ENCODE data around the gene SERPINB10.

Gene SERPINB10

GRCh38 chr18:63969942-63970808, 62.4 kb downstream of the SERPINB10 start, which contains the start of gene SERPINB8:
Gene SERPINB8, plus strand, starts transcription at chr18:63970081. Its CDS starts 8,228 bp downstream, at chr18:63978309.
- TF ChIP-seq CTCF (IDR thresholded peaks at IDR 0.05) = no peak
- intact Hi-C loops (cut with DNase I; ENCODE audit: low total_unique reads) = loop anchor here (5.0 kb wide), 1 partner anchor 833 kb away; no protein-coding TSS in a partner anchor
- Histone ChIP-seq H3K9me3 (no peaks in the 10 kb centered on the region), H3K27me3 (no peaks in the 10 kb centered on the region), H3K4me3 (peak within 1 kb of the TSS; percentile 75 to 89), H3K27ac (peak within 1 kb of the TSS; percentile 98 to 99), H3K4me1 (peaks cover 0 to 18% (median 9%) of the 10 kb centered on the region in 4 donors), H3K36me3 (no peaks in the 10 kb centered on the region)
- peak; percentile 95 to 98 for DNase-seq

DNA sequence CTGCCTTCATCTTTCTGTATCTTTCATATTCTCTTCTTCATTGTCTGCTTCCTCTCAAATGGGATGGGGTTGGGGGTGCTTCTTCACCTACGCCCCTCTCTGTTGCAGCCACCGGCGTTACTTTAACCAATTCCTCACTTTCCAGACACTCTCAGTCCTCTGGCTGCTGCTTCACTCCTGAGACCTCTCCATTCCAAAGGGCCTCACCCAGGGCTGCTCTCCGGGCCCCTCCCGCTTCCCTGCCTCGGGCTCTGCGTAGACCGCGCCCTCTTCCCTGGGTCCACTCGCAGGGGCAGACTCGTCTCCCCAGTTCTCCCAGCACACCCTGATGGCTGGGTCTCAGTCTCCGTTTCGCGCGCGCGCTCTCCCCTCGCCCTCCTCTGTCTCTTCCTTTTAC, 63.0 kb downstream of the SERPINB10 start:
- Histone ChIP-seq H3K36me3 (no peaks in the 10 kb centered on the region), H3K27me3 (no peaks in the 10 kb centered on the region), H3K27ac (peak overlapping the region; percentile 98 to 99), H3K9me3 (no peaks in the 10 kb centered on the region), H3K4me3 (peak overlapping the region; percentile 75 to 89), H3K4me1 (peaks cover 0 to 18% (median 9%) of the 10 kb centered on the region in 4 donors)
- DNase-seq = peak; percentile 39 to 75
- no peak for TF ChIP-seq CTCF (IDR thresholded peaks at IDR 0.05)
- intact Hi-C loops (cut with DNase I; ENCODE audit: low total_unique reads) = loop anchor here (5.0 kb wide), 1 partner anchor 834 kb away; no protein-coding TSS in a partner anchor

GRCh38 chr18:63971320-63972001, 63.7 kb downstream of the SERPINB10 start:
- TF ChIP-seq CTCF (IDR thresholded peaks at IDR 0.05) = no peak
- intact Hi-C loops (cut with DNase I; ENCODE audit: low total_unique reads) = loop anchor here (5.0 kb wide), 1 partner anchor 834 kb away; no protein-coding TSS in a partner anchor
- Histone ChIP-seq H3K4me3 (peak overlapping the region; percentile 75 to 89), H3K27ac (peak overlapping the region; percentile 98 to 99), H3K27me3 (no peaks in the 10 kb centered on the region), H3K36me3 (no peaks in the 10 kb centered on the region), H3K4me1 (peaks cover 0 to 18% (median 9%) of the 10 kb centered on the region in 4 donors), H3K9me3 (no peaks in the 10 kb centered on the region)
- DNase-seq = no peak

DNA sequence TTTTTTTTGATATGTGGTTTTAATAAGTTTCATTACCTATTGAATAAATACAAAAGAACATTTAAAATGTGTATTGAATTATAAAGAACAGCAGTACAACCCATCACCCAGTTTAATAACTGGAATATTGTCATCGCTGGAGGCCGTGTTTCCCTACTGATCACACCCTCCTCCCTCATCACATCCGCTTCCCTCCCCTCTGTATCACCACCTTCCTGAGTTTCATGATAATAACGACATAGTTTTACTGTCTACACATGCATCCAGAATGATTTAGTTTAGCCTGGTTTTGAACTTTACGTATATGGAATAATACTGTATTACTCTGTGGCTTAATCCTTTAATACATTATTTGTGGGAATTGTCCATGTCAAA, 64.2 kb downstream of the SERPINB10 start:
- no peak for DNase-seq
- Histone ChIP-seq H3K36me3 (no peaks in the 10 kb centered on the region), H3K27ac (peak overlapping the region in 1 of 2 donors; percentile 98), H3K4me3 (no peak overlapping the region), H3K9me3 (no peaks in the 10 kb centered on the region), H3K4me1 (peaks cover 0 to 18% (median 9%) of the 10 kb centered on the region in 4 donors), H3K27me3 (no peaks in the 10 kb centered on the region)
- TF ChIP-seq CTCF (IDR thresholded peaks at IDR 0.05) = no peak
- intact Hi-C loops (cut with DNase I; ENCODE audit: low total_unique reads) = loop anchor here (5.0 kb wide), 1 partner anchor 835 kb away; no protein-coding TSS in a partner anchor

DNA sequence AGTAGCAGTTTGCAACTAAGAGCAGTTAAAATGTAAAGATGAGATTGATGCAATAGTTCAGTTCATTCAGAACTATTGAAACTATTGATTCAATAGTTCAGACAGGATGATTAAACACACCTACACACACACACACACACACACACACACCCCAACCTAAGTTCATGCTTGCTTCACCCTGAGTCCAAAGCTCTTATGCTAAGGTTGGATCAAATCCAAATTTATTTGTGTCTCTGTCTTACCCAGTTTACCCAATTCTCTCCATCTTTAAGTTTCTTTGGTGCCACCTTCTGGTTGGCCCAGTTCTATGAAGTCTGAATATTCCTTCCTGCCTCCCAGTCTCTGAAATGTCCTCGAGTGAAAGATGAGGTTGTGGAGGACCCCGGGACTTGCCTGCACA, 67.2 kb downstream of the SERPINB10 start:
- H3K4me3 ChIP-seq = no peak overlapping the region
- no peaks in the 10 kb centered on the region for H3K9me3 ChIP-seq
- peaks cover 0 to 17% (median 6%) of the 10 kb centered on the region in 4 donors for H3K4me1 ChIP-seq
- DNase-seq = no peak
- intact Hi-C loops (cut with DNase I; ENCODE audit: low total_unique reads) = loop anchor here (5.0 kb wide), 1 partner anchor 838 kb away; no protein-coding TSS in a partner anchor
- H3K27me3 ChIP-seq = no peaks in the 10 kb centered on the region
- H3K27ac ChIP-seq = no peak overlapping the region
- H3K36me3 ChIP-seq = no peaks in the 10 kb centered on the region
- TF ChIP-seq CTCF (IDR thresholded peaks at IDR 0.05) = no peak
